ENCODE results near the gene PER3. TPM values are rescaled to one million over a fixed set of nuclear protein-coding genes. Genes with fewer than 3 reads are reported as not detected.

PER3 gene
- total and polyA plus RNA-seq, 2 of the 13 experiments (the other 11 are each of a cell fraction or from before 2014, with no cell fraction given): 3.0 to 6.0 TPM

- TF ChIP-seq ZNF710 (CRISPR knock-in tag; IDR thresholded peaks at IDR 0.05; ENCODE audit: borderline replicate concordance) (no peak), NONO (IDR thresholded peaks at IDR 0.05) (no peak), NONO (CRISPR knock-in tag; conservative IDR thresholded peaks at IDR 0.05) (peak; percentile 65), FOXO4 (CRISPR knock-in tag; conservative IDR thresholded peaks at IDR 0.05) (no peak), NR2F6 (IDR thresholded peaks at IDR 0.05) (0 out of 2 replicates have a peak, but pooled peaks have one; percentile 7), NR2F6 (CRISPR knock-in tag; IDR thresholded peaks at IDR 0.05) (peak; percentile 48; the same call in 1 of the 2 replicates), HBP1 (CRISPR knock-in tag; IDR thresholded peaks at IDR 0.05; ENCODE audit: low read depth) (no peak), POGZ (CRISPR knock-in tag; IDR thresholded peaks at IDR 0.05) (peak; percentile 66), PAX8 (CRISPR knock-in tag; IDR thresholded peaks at IDR 0.05; ENCODE audit: borderline replicate concordance) (no peak), ZNF33B (CRISPR knock-in tag; IDR thresholded peaks at IDR 0.05) (peak; percentile 10; the same call in 1 of the 2 replicates), ARNT (IDR thresholded peaks at IDR 0.05) (no peak), JUNB (CRISPR knock-in tag; IDR thresholded peaks at IDR 0.05; ENCODE audit: borderline replicate concordance) (no peak), ESRRA (CRISPR knock-in tag; IDR thresholded peaks at IDR 0.05; ENCODE audit: low read depth) (0 out of 2 replicates have a peak, but pooled peaks have one; percentile 31), ERF (CRISPR knock-in tag; IDR thresholded peaks at IDR 0.05) (peak; percentile 31; the same call in 1 of the 2 replicates), SNAI1 (CRISPR knock-in tag; IDR thresholded peaks at IDR 0.05; ENCODE audit: borderline replicate concordance) (no peak), TBX2 (CRISPR knock-in tag; IDR thresholded peaks at IDR 0.05; ENCODE audit: borderline replicate concordance) (peak; percentile 35), HDAC2 (CRISPR knock-in tag; IDR thresholded peaks at IDR 0.05) (0 out of 2 replicates have a peak, but pooled peaks have one; percentile 36), ZNF777 (CRISPR knock-in tag; IDR thresholded peaks at IDR 0.05) (peak; percentile 59), ZKSCAN1 (IDR thresholded peaks at IDR 0.05; ENCODE audit: low read length) (no peak), ZNF234 (CRISPR knock-in tag; conservative IDR thresholded peaks at IDR 0.05) (0 out of 2 replicates have a peak, but pooled peaks have one; percentile 21), KLF13 (CRISPR knock-in tag; IDR thresholded peaks at IDR 0.05) (no peak), ZBTB44 (CRISPR knock-in tag; IDR thresholded peaks at IDR 0.05) (0 out of 2 replicates have a peak, but pooled peaks have one; percentile 30), KAT2B (IDR thresholded peaks at IDR 0.05; ENCODE audit: borderline replicate concordance, low read depth, low read length) (no peak), ZNF737 (CRISPR knock-in tag; IDR thresholded peaks at IDR 0.05; ENCODE audit: borderline replicate concordance) (no peak), SIN3A (IDR thresholded peaks at IDR 0.05; ENCODE audit: borderline replicate concordance, low read depth, low read length) (peak; percentile 50; the same call in 1 of the 2 replicates)
These were observed 12.9 kb upstream of the PER3 start, which contains the start of gene VAMP3 (continued) for GRCh38 chr1:7770997-7771822.
